HepG2 (cell line): ENCODE results near the gene ATP1B2. TPM values are rescaled to one million over a fixed set of nuclear protein-coding genes. Genes with fewer than 3 reads are reported as not detected.

ENCODE experiments used
- AFF4 ChIP-seq: sonication (generic); formaldehyde crosslinking; IDR thresholded peaks from 2 replicates; pipeline ENCODE4 v1.4.0; 2020; ENCODE audit warnings: missing genetic modification reagents
- GATA4 ChIP-seq: sonication (generic); IDR thresholded peaks from 2 replicates; pipeline ENCODE4 v1.6.1; 2016; ENCODE audit warnings: antibody characterized with exemption, low read depth, borderline replicate concordance
- IRF1 ChIP-seq: sonication (generic); formaldehyde crosslinking; IDR thresholded peaks from 2 replicates; pipeline ENCODE4 v1.4.0; 2020; ENCODE audit warnings: low read depth, mild to moderate bottlenecking, missing genetic modification reagents
- NPAS2 ChIP-seq: sonication (generic); formaldehyde crosslinking; IDR thresholded peaks from 2 replicates; pipeline ENCODE4 v1.8.0; 2022; ENCODE audit warnings: mild to moderate bottlenecking, missing genetic modification reagents, borderline replicate concordance
- NR0B2 ChIP-seq: sonication (generic); formaldehyde crosslinking; IDR thresholded peaks from 2 replicates; pipeline ENCODE4 v1.4.0; 2020; ENCODE audit warnings: mild to moderate bottlenecking, missing genetic modification reagents
- NR2F1 ChIP-seq, 2 experiments: fragments of 450-650 bp in 1 of 2; formaldehyde crosslinking in 1 of 2; IDR thresholded peaks; 2 replicates each; pipeline versions ENCODE4 v1.5.0 to v1.6.1; 2016 to 2020; ENCODE audit warnings: mild to moderate bottlenecking in 1 of 2, missing compliant biosample characterization in 1 of 2, missing genetic modification reagents in 1 of 2, moderate library complexity in 1 of 2
- PHF20 ChIP-seq: sonication (generic); formaldehyde crosslinking; IDR thresholded peaks from 2 replicates; pipeline ENCODE4 v1.5.0; 2020; ENCODE audit warnings: mild to moderate bottlenecking, missing genetic modification reagents
- SIX4 ChIP-seq: sonication (generic); formaldehyde crosslinking; IDR thresholded peaks from 2 replicates; pipeline ENCODE4 v1.4.0; 2020; ENCODE audit warnings: missing genetic modification reagents
- TFDP2 ChIP-seq: sonication (generic); formaldehyde crosslinking; IDR thresholded peaks from 2 replicates; pipeline ENCODE4 v1.4.0; 2020; ENCODE audit warnings: missing genetic modification reagents
- ZBTB26 ChIP-seq: IDR thresholded peaks from 2 replicates; pipeline ENCODE4 v1.6.1; 2016; ENCODE audit warnings: missing compliant biosample characterization, missing genetic modification reagents, borderline replicate concordance
- ZBTB34 ChIP-seq: sonication (generic); formaldehyde crosslinking; IDR thresholded peaks from 2 replicates; pipeline ENCODE4 v1.8.0; 2022; ENCODE audit warnings: mild to moderate bottlenecking, missing genetic modification reagents
- ZNF234 ChIP-seq: sonication (generic); formaldehyde crosslinking; conservative IDR thresholded peaks from 2 replicates; pipeline ENCODE4 v1.5.1; 2020; ENCODE audit warnings: mild to moderate bottlenecking, missing genetic modification reagents
- ZNF260 ChIP-seq: sonication (generic); formaldehyde crosslinking; IDR thresholded peaks from 2 replicates; pipeline ENCODE4 v1.4.0; 2020; ENCODE audit warnings: missing genetic modification reagents, low read depth, mild to moderate bottlenecking, borderline replicate concordance
- ZNF264 ChIP-seq: sonication (generic); formaldehyde crosslinking; IDR thresholded peaks from 2 replicates; pipeline ENCODE4 v1.4.0; 2020; ENCODE audit warnings: missing genetic modification reagents
- ZNF362 ChIP-seq: sonication (generic); formaldehyde crosslinking; IDR thresholded peaks from 2 replicates; pipeline ENCODE4 v1.4.0; 2020; ENCODE audit warnings: missing genetic modification reagents, mild to moderate bottlenecking, borderline replicate concordance
- ZNF589 ChIP-seq: sonication (generic); formaldehyde crosslinking; conservative IDR thresholded peaks from 2 replicates; pipeline ENCODE4 v1.8.0; 2022; ENCODE audit warnings: mild to moderate bottlenecking, moderate library complexity, missing genetic modification reagents
- polyA plus RNA-seq, 8 experiments: library from polyadenylated mRNA; depleted of rRNA in 3 of 8; stranded (reverse) in 7 of 8; unstranded in 1 of 8; fragments of >200 nt; fragmentation: Illumina TruSeq in 4 of 8; extraction: Trizol in 4 of 8; gene quantifications; 2 replicates each; pipeline versions ENCODE4 v1.2.1 to v1.2.3, GENCODE V29; 2011 to 2016; ENCODE audit warnings: low read depth in 4 of 8, missing spikeins in 1 of 8, mixed read lengths in 1 of 8; ENCODE audit not compliant: insufficient read depth in 1 of 8
- total RNA-seq, 5 experiments: library from RNA; depleted of rRNA; stranded (reverse); fragments of >200 nt; fragmentation: Illumina TruSeq; extraction: Trizol; gene quantifications; 2 replicates each; pipeline ENCODE4 v1.2.3, GENCODE V29; 2016; ENCODE audit warnings: low read depth in 1 of 5

ATP1B2 gene
- total and polyA plus RNA-seq, 2 of the 13 experiments (the other 11 are each of a cell fraction or from before 2014, with no cell fraction given) = not detected

- TF ChIP-seq ZNF589 (CRISPR knock-in tag) = 0 out of 2 replicates have a peak, but pooled peaks have one; percentile 60
- TF ChIP-seq GATA4 = no peak
- TF ChIP-seq ZNF234 (CRISPR knock-in tag) = no peak
- no peak for TF ChIP-seq AFF4
- TF ChIP-seq NPAS2 (CRISPR knock-in tag) = no peak
- peak; percentile 41 to 56; a peak in 3 of 4 replicates for TF ChIP-seq NR2F1 (CRISPR knock-in tag; IDR thresholded peaks at IDR 0.05)
- TF ChIP-seq ZBTB34 (CRISPR knock-in tag) = no peak
- no peak for TF ChIP-seq ZNF264
- no peak for TF ChIP-seq NR0B2 (CRISPR knock-in tag)
- no peak for TF ChIP-seq IRF1
- TF ChIP-seq TFDP2 (CRISPR knock-in tag) = no peak
- TF ChIP-seq PHF20 (CRISPR knock-in tag) = no peak
- TF ChIP-seq ZBTB26 (CRISPR knock-in tag) = no peak
- TF ChIP-seq ZNF362 (CRISPR knock-in tag) = peak; percentile 22; the same call in 1 of the 2 replicates
- TF ChIP-seq SIX4 = no peak
- TF ChIP-seq ZNF260 = no peak
Observed at GRCh38 chr17:7629939-7630571, 20.7 kb upstream of the ATP1B2 start, which contains the start of gene SHBG (continued).
